H1 (cell line): ENCODE data around the gene C11orf71. TPM values are rescaled to one million over a fixed set of nuclear protein-coding genes. Genes with fewer than 3 reads are reported as not detected.

Source experiments
- CTCF ChIA-PET: fragments of 300-600 bp; sonication (Branson Sonifier 250); formaldehyde crosslinking; loops from one replicate; lab custom pipeline; 2021; ENCODE audit not compliant: partially characterized antibody; lab: Charles Lee
- POLR2A ChIA-PET: fragments of 300-600 bp; sonication (Branson Sonifier 250); formaldehyde crosslinking; loops from one replicate; lab custom pipeline; 2021; ENCODE audit warnings: inconsistent platforms; ENCODE audit not compliant: partially characterized antibody; lab: Charles Lee
- DNase-seq, 2 experiments: peaks; one replicate each; pipeline versions ENCODE4 v3.0.0 to v3.0.0-alpha.2; 2010 to 2022; ENCODE audit warnings: low spot score in 2 of 2, low read depth in 1 of 2, mixed read lengths in 1 of 2
- FAIRE-seq: peaks from 2 replicates; lab custom pipeline; 2011; peaks lifted over from hg19 to GRCh38; lab: Jason Lieb, UNC
- H2AFZ ChIP-seq: 2 replicates; pipeline ENCODE4 v1.8.1; 2012; ENCODE audit warnings: low read length, inconsistent platforms
- H2AK5ac ChIP-seq: 2 replicates; pipeline ENCODE4 v1.6.1; 2013; ENCODE audit warnings: low read depth, low read length
- H2BK120ac ChIP-seq: replicated peaks from 2 replicates; pipeline ENCODE3; 2013; ENCODE audit warnings: low read depth, low read length, inconsistent platforms
- H2BK12ac ChIP-seq: 2 replicates; pipeline ENCODE4 v1.6.1; 2013; ENCODE audit warnings: low read depth, low read length
- H2BK15ac ChIP-seq: 2 replicates; pipeline ENCODE4 v1.6.1; 2013; ENCODE audit warnings: low read length
- H2BK20ac ChIP-seq: 2 replicates; pipeline ENCODE4 v1.6.1; 2013; ENCODE audit warnings: low read length
- H2BK5ac ChIP-seq: 2 replicates; pipeline ENCODE4 v1.6.1; 2013; ENCODE audit warnings: low read depth, low read length
- H3K14ac ChIP-seq: 2 replicates; pipeline ENCODE4 v1.6.1; 2013; ENCODE audit warnings: inconsistent platforms; ENCODE audit not compliant: insufficient read length
- H3K18ac ChIP-seq: 2 replicates; pipeline ENCODE4 v1.6.1; 2013; ENCODE audit warnings: low read length; ENCODE audit errors: extremely low read depth
- H3K23ac ChIP-seq: 2 replicates; pipeline ENCODE4 v1.6.1; 2013; ENCODE audit warnings: inconsistent platforms; ENCODE audit not compliant: insufficient read length
- H3K23me2 ChIP-seq: 2 replicates; pipeline ENCODE4 v1.6.1; 2013; ENCODE audit warnings: low read depth, low read length
- H3K27ac ChIP-seq: 2 replicates; pipeline ENCODE4 v1.6.1; 2011; ENCODE audit warnings: low read depth, low read length, inconsistent platforms
- H3K27me3 ChIP-seq, 4 experiments: replicated peaks in 1 of 4; 1 replicate in 1 of 4; 2 replicates in 3 of 4; pipeline versions ENCODE4 v1.6.1 to v1.8.1; 2011 to 2013; ENCODE audit warnings: low read length in 3 of 4, mild to moderate bottlenecking in 3 of 4, inconsistent platforms in 2 of 4, mixed read lengths in 2 of 4, moderate library complexity in 1 of 4; ENCODE audit not compliant: control insufficient read depth in 3 of 4, insufficient read depth in 3 of 4; ENCODE audit errors: extremely low read depth in 1 of 4
- H3K36me3 ChIP-seq, 4 experiments: 2 replicates each; pipeline versions ENCODE4 v1.6.1 to v1.8.1; 2011 to 2013; ENCODE audit warnings: mild to moderate bottlenecking in 4 of 4, low read length in 3 of 4, moderate library complexity in 2 of 4, control low read depth in 1 of 4, inconsistent platforms in 1 of 4; ENCODE audit not compliant: insufficient read depth in 4 of 4, control insufficient read depth in 2 of 4
- H3K4ac ChIP-seq: replicated peaks from 2 replicates; pipeline ENCODE3; 2013; ENCODE audit warnings: low read length, low read depth, mixed read lengths, inconsistent platforms; ENCODE audit not compliant: insufficient read length
- H3K4me1 ChIP-seq, 4 experiments: replicated peaks in 1 of 4; 1 replicate in 1 of 4; 2 replicates in 3 of 4; pipeline versions ENCODE4 v1.6.1 to v1.8.1; 2011 to 2013; ENCODE audit warnings: low read length in 3 of 4, inconsistent platforms in 2 of 4, mixed read lengths in 1 of 4; ENCODE audit not compliant: insufficient read depth in 4 of 4, control insufficient read depth in 3 of 4
- H3K4me2 ChIP-seq, 2 experiments: 2 replicates each; pipeline versions ENCODE4 v1.6.1 to v1.8.1; 2011 to 2013; ENCODE audit warnings: low read depth in 2 of 2, low read length in 2 of 2, control low read depth in 1 of 2, inconsistent platforms in 1 of 2, mild to moderate bottlenecking in 1 of 2; ENCODE audit not compliant: insufficient read depth in 1 of 2
- H3K4me3 ChIP-seq, 4 experiments: fragments of 200-600, 300-600 bp in 1 of 4; sonication (generic), shearing (Covaris generic), sonication (Bioruptor Twin) in 1 of 4; 2 replicates each; pipeline versions ENCODE4 v1.5.1 to v1.8.1; 2011 to 2016; ENCODE audit warnings: low read length in 4 of 4, low read depth in 3 of 4, control low read depth in 2 of 4, inconsistent platforms in 2 of 4, mild to moderate bottlenecking in 2 of 4, mixed read lengths in 1 of 4, moderate library complexity in 1 of 4; ENCODE audit not compliant: insufficient read depth in 2 of 4; ENCODE audit errors: extremely low read depth in 1 of 4
- H3K56ac ChIP-seq: replicated peaks from 2 replicates; pipeline ENCODE3; 2013; ENCODE audit warnings: low read depth, mild to moderate bottlenecking, mixed read lengths, low read length, inconsistent platforms; ENCODE audit not compliant: insufficient read length
- H3K79me1 ChIP-seq: 2 replicates; pipeline ENCODE4 v1.6.1; 2013; ENCODE audit warnings: low read depth, low read length, control low read depth
- H3K79me2 ChIP-seq, 2 experiments: 2 replicates each; pipeline versions ENCODE4 v1.6.1 to v1.8.1; 2012 to 2013; ENCODE audit warnings: low read length in 2 of 2, mild to moderate bottlenecking in 2 of 2, inconsistent platforms in 1 of 2; ENCODE audit not compliant: insufficient read depth in 2 of 2, control insufficient read depth in 1 of 2
- H3K9ac ChIP-seq, 4 experiments: replicated peaks in 1 of 4; 1 replicate in 1 of 4; 2 replicates in 3 of 4; pipeline versions ENCODE4 v1.6.1 to v1.8.1; 2011 to 2013; ENCODE audit warnings: low read depth in 3 of 4, low read length in 3 of 4, control low read depth in 2 of 4, mild to moderate bottlenecking in 2 of 4, moderate library complexity in 2 of 4, inconsistent platforms in 1 of 4; ENCODE audit errors: extremely low read depth in 1 of 4
- H3K9me3 ChIP-seq, 2 experiments: 2 replicates each; pipeline versions ENCODE4 v1.6.1 to v1.8.1; 2012 to 2013; ENCODE audit warnings: mild to moderate bottlenecking in 2 of 2, moderate library complexity in 2 of 2, control low read depth in 1 of 2, inconsistent platforms in 1 of 2, low read depth in 1 of 2, low read length in 1 of 2, mixed read lengths in 1 of 2; ENCODE audit not compliant: insufficient read depth in 2 of 2
- H4K20me1 ChIP-seq, 2 experiments: replicated peaks in 1 of 2; 2 replicates each; pipeline versions ENCODE3 to v1.8.1; 2011 to 2013; ENCODE audit warnings: inconsistent platforms in 2 of 2, low read length in 2 of 2, mild to moderate bottlenecking in 1 of 2; ENCODE audit not compliant: insufficient read depth in 2 of 2, control insufficient read depth in 1 of 2
- H4K5ac ChIP-seq: 2 replicates; pipeline ENCODE4 v1.6.1; 2013; ENCODE audit warnings: low read length, low read depth, mixed read lengths, inconsistent platforms; ENCODE audit not compliant: insufficient read length
- H4K8ac ChIP-seq: 2 replicates; pipeline ENCODE4 v1.8.0; 2013; ENCODE audit warnings: mild to moderate bottlenecking, moderate library complexity, low read length, inconsistent platforms; ENCODE audit not compliant: insufficient read depth; ENCODE audit errors: extremely low read depth
- H4K91ac ChIP-seq: replicated peaks from 2 replicates; pipeline ENCODE3; 2013; ENCODE audit warnings: low read length, mixed read lengths, inconsistent platforms; ENCODE audit not compliant: insufficient read length
- CEBPB ChIP-seq: IDR thresholded peaks from 2 replicates; pipeline ENCODE4 v1.6.1; 2012; ENCODE audit warnings: low read depth, low read length
- GABPA ChIP-seq: IDR thresholded peaks from 2 replicates; pipeline ENCODE4 v1.6.1; 2011; ENCODE audit warnings: mild to moderate bottlenecking, low read length, moderate library complexity, borderline replicate concordance; ENCODE audit not compliant: insufficient read depth
- JUN ChIP-seq: IDR thresholded peaks from 2 replicates; pipeline ENCODE4 v1.6.1; 2011; ENCODE audit warnings: low read depth, mild to moderate bottlenecking, improper control_type of control experiment, low read length
- KDM1A ChIP-seq: fragments of 200-600, 300-600 bp; sonication (generic); IDR thresholded peaks from 2 replicates; pipeline ENCODE4 v1.7.1; 2016; ENCODE audit warnings: mild to moderate bottlenecking, low read length, borderline replicate concordance
- NANOG ChIP-seq: IDR thresholded peaks from 2 replicates; pipeline ENCODE4 v1.6.1; 2011; ENCODE audit warnings: low read length, low read depth, mild to moderate bottlenecking, inconsistent platforms; ENCODE audit not compliant: insufficient read depth, poor library complexity, severe bottlenecking
- TEAD4 ChIP-seq: IDR thresholded peaks from 2 replicates; pipeline ENCODE4 v1.6.1; 2012; ENCODE audit warnings: low read depth, low read length, inconsistent platforms, mixed read lengths
- USF2 ChIP-seq: IDR thresholded peaks from 2 replicates; pipeline ENCODE4 v1.6.1; 2011; ENCODE audit warnings: low read length, improper control_type of control experiment
- YY1 ChIP-seq: IDR thresholded peaks from 2 replicates; pipeline ENCODE4 v1.6.1; 2011; ENCODE audit warnings: low read depth, mild to moderate bottlenecking, low read length
- ZNF274 ChIP-seq: IDR thresholded peaks from 2 replicates; pipeline ENCODE4 v1.7.0; 2012; ENCODE audit warnings: low read length, borderline replicate concordance; ENCODE audit errors: extremely low read depth
- WGBS, 2 experiments: shearing (Covaris generic) in 1 of 2; methylation state at CpG; one replicate each; pipeline versions ENCODE4 v1.1.6 to v1.1.7; 2013 to 2015; ENCODE audit warnings: low lambda C conversion rate in 2 of 2, mixed read lengths in 2 of 2, inconsistent platforms in 1 of 2, low coverage in 1 of 2, missing lambda C conversion rate in 1 of 2; ENCODE audit not compliant: insufficient replicate concordance in 2 of 2, insufficient coverage in 1 of 2, insufficient read length in 1 of 2; ENCODE audit errors: extremely low coverage in 1 of 2, missing lambda C conversion rate in 1 of 2; 5-methylcytosine and 5-hydroxymethylcytosine counted together
- polyA plus RNA-seq, 7 experiments: library from polyadenylated mRNA; depleted of rRNA in 3 of 7; stranded (reverse) in 5 of 7; unstranded in 2 of 7; fragments of >200 nt in 5 of 7; fragments of 200-250 nt in 2 of 7; gene quantifications; 1 replicate in 5 of 7; 2 replicates in 1 of 7; 4 replicates in 1 of 7; pipeline versions ENCODE4 v1.2.1 to v1.2.3, GENCODE V29; 2011 to 2013; ENCODE audit warnings: missing spikeins in 2 of 7, mixed read lengths in 2 of 7
- total RNA-seq: library from RNA; stranded (reverse); fragmentation: NEBNext Ultra II Directional; extraction: Animal tissue kit (Norgen Biotek cat#: 25700); gene quantifications from 2 replicates; pipeline ENCODE4 v1.2.1, GENCODE V29; 2021

The C11orf71 gene
- total and polyA plus RNA-seq, 2 of the 8 experiments (the other 6 are each of a cell fraction or from before 2014, with no cell fraction given) = 5.4 to 8.7 TPM

- Histone ChIP-seq H3K36me3 (no peaks in the 10 kb centered on the region), H3K23ac (no peak overlapping the region), H3K4me3 (no peak overlapping the region), H3K23me2 (no peaks in the 10 kb centered on the region), H4K20me1 (no peaks in the 10 kb centered on the region), H2AFZ (no peak overlapping the region), H2BK15ac (no peak overlapping the region), H3K9ac (no peak overlapping the region), H3K79me1 (no peaks in the 10 kb centered on the region), H2BK20ac (no peak overlapping the region), H3K4me2 (no peak overlapping the region), H3K18ac (no peak overlapping the region), H3K4me1 (peaks cover 0 to 2% (median 0%) of the 10 kb centered on the region in 4 experiments; a peak in 1 of 7 replicates), H3K4ac (no peak overlapping the region), H2BK120ac (no peak overlapping the region), H3K14ac (no peak overlapping the region), H2AK5ac (no peak overlapping the region), H3K27me3 (no peaks in the 10 kb centered on the region), H2BK5ac (no peak overlapping the region), H4K5ac (no peak overlapping the region), H3K9me3 (peaks cover 7% of the 10 kb centered on the region in 2 experiments; a peak in 3 of 4 replicates), H2BK12ac (no peak overlapping the region), H4K91ac (no peak overlapping the region), H3K27ac (no peak overlapping the region), H3K56ac (no peak overlapping the region), H3K79me2 (no peaks in the 10 kb centered on the region), H4K8ac (no peak overlapping the region)
- DNase-seq (no peak), FAIRE-seq (no peak)
- no peak for TF ChIP-seq GABPA
- TF ChIP-seq USF2 = no peak
- no peak for TF ChIP-seq CEBPB
- TF ChIP-seq JUN = no peak
- TF ChIP-seq YY1 = no peak
- TF ChIP-seq ZNF274 = no peak
- TF ChIP-seq TEAD4 = no peak
- TF ChIP-seq KDM1A = no peak
- TF ChIP-seq NANOG = no peak
- WGBS, 2 experiments = 91% methylated on average over 10 of the region's 10 CpGs; no CpG with 5 or more reads in 1 of the 2 experiments
- ChIA-PET POLR2A (no interaction called here), CTCF (interaction anchor here (0.7 to 1.7 kb wide), 5 partner anchors 9 to 236 kb away, joined by 3 to 10 read pairs (median 3); no protein-coding TSS in a partner anchor)
Observed at GRCh38 chr11:114350022-114350421, 50.3 kb downstream of the C11orf71 start.
